Pericardium fibroblast (primary cell): ENCODE measurements around the gene TREML2. TPM values are rescaled to one million over a fixed set of nuclear protein-coding genes. Genes with fewer than 3 reads are reported as not detected.

Experiments used
- total RNA-seq: library from RNA; depleted of rRNA; stranded (reverse); fragments of >200 nt; gene quantifications from 2 replicates; pipeline ENCODE4 v1.2.3, GENCODE V29; 2015

The TREML2 gene, protein sequence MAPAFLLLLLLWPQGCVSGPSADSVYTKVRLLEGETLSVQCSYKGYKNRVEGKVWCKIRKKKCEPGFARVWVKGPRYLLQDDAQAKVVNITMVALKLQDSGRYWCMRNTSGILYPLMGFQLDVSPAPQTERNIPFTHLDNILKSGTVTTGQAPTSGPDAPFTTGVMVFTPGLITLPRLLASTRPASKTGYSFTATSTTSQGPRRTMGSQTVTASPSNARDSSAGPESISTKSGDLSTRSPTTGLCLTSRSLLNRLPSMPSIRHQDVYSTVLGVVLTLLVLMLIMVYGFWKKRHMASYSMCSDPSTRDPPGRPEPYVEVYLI
- not detected in 2 replicates for total RNA-seq

DNA sequence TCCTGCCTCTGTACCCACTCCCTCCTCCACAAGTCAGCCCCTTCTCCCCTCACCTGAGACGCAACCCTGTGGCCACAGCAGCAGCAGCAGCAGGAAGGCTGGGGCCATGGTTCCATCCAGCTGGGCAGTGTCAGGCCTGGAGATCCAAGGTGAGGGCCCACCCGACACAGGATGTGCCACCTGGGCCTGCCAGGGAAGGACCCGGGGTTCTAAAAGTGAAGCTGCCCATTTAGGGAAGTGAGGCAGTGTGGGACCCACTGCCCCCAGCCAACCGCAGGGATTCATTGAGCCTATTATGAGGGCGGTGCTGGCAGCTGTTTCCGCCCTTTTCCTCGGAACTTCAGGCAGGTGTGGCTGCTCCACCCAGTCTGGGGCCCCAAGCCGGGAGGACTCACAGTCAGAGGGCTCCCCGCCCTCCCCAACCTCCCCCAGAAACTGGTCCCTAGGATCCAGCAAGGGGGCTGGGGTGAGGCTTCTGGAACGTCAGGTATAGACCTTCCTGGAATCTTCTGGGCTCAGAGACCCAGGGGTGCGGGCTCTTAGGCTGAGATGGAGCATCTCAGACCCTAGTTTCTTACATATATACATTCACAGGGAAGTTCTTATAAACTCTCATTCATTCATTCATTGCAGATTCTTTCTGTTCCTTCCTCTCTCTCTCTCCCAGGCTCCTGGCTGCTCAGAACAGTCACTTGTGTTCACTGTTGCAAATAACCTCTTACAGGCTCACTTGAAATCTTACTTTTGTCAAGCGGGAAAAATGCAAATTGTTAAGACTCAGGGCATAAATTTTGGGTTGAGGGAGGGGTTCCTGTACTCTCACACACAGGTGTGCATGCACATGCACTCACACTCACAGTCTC lies at the start of gene TREML2:
Gene TREML2 (minus strand): TSS at position 249 of the 863 bp plus-strand sequence. CDS start 141 bp downstream, at position 108.

GRCh38 chr6:41228096-41228495 lies 27.1 kb upstream of the TREML2 start, which contains the start of gene TREML4:
TSS of gene TREML4 (plus strand) at chr6:41228349. CDS start at chr6:41228428, 79 bp downstream.

GRCh38 chr6:41162687-41163418 lies 38.1 kb downstream of the TREML2 start, which contains the start of gene TREM2:
TSS of gene TREM2 (minus strand) at chr6:41163116. CDS start at chr6:41163082, 34 bp downstream.

GRCh38 chr6:41153992-41154625 lies 46.8 kb downstream of the TREML2 start, which contains the start of gene TREML1:
TSS of gene TREML1 (minus strand) at chr6:41154347. CDS start at chr6:41154288, 59 bp downstream.

Other genes with a start within 250 kb of the TREML2 start
- gene UNC5CL, start 161.9 kb downstream of the TREML2 start, total RNA-seq, result 0.12 TPM in 1 of 2 replicates, not detected in the other
- not detected in 2 replicates for gene TSPO2, start 158.7 kb downstream of the TREML2 start, total RNA-seq
- 0.09 TPM in 1 of 2 replicates, not detected in the other for gene APOBEC2, start 147.9 kb downstream of the TREML2 start, total RNA-seq
- 9.5 and 12.6 TPM in 2 replicates for gene OARD1, start 128.8 kb downstream of the TREML2 start, total RNA-seq
- gene NFYA, start 128.2 kb downstream of the TREML2 start, total RNA-seq, result 6.0 and 7.7 TPM in 2 replicates
- gene TREML1, start 46.8 kb downstream of the TREML2 start, total RNA-seq, result not detected in 2 replicates
- not detected in 2 replicates for gene TREM2, start 38.0 kb downstream of the TREML2 start, total RNA-seq
- gene TREML4, start 27.2 kb upstream of the TREML2 start, total RNA-seq, result not detected in 2 replicates
- not detected in 2 replicates for gene TREM1, start 85.5 kb upstream of the TREML2 start, total RNA-seq
- gene NCR2, start 134.5 kb upstream of the TREML2 start, total RNA-seq, result not detected in 2 replicates